Neural cell (in vitro differentiated cells): Measurements from ENCODE around the gene GALNT14.
"Not testable (repeated sequence)": the region's sequence is repeated elsewhere in the genome, so short reads cannot be mapped to it uniquely, and the experiment has no call there.

Experiments used
- EP300 ChIP-seq: fragments of 450-650 bp; conservative IDR thresholded peaks from 2 replicates; pipeline ENCODE4 v1.6.1; 2014; ENCODE audit warnings: antibody characterized with exemption, mild to moderate bottlenecking, moderate library complexity; ENCODE audit not compliant: poor library complexity, severe bottlenecking
- EZH2 ChIP-seq: fragments of 200-600, 300-800 bp; shearing (Covaris generic), sonication (generic); IDR thresholded peaks from 2 replicates; pipeline ENCODE4 v1.6.1; 2014; ENCODE audit warnings: antibody characterized with exemption, low read length, borderline replicate concordance, mild to moderate bottlenecking; ENCODE audit not compliant: insufficient read depth, poor library complexity, severe bottlenecking
- POLR2AphosphoS5 ChIP-seq: IDR thresholded peaks from 2 replicates; pipeline ENCODE4 v1.6.1; 2012
- RAD21 ChIP-seq: fragments of 450-650 bp; conservative IDR thresholded peaks from 2 replicates; pipeline ENCODE4 v1.6.1; 2014; ENCODE audit warnings: antibody characterized with exemption, mild to moderate bottlenecking, moderate library complexity
- TAF1 ChIP-seq: IDR thresholded peaks from 2 replicates; pipeline ENCODE4 v1.6.1; 2012; ENCODE audit warnings: low read depth
- TF ChIP-seq, protein P1 (sequence below): fragments of 450-650 bp; IDR thresholded peaks from 2 replicates; pipeline ENCODE4 v1.5.1; 2014; ENCODE audit warnings: antibody characterized with exemption, mild to moderate bottlenecking, moderate library complexity; ENCODE audit not compliant: poor library complexity, severe bottlenecking
- TF ChIP-seq, protein P2 (sequence below): IDR thresholded peaks from 2 replicates; pipeline ENCODE4 v1.6.1; 2012; ENCODE audit warnings: borderline replicate concordance

DNA sequence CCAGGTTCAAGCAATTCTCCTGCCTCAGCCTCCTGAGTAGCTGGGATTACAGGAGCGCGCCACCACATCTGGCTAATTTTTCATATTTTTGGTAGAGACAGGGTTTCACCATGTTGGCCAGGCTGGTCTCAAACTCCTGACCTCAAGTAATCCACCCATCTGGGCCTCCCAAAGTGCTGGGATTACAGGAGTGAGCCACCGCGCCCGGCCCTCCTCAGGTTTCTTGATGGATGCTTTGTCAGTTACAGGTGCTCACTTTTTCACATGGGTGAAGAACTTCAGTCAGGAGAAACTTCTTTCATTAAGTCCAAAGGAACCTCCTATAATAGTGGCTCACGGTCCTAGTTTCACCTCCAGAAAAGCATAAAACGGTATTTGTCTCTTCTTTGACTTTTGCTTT lies 45.7 kb upstream of the GALNT14 start:
- TF ChIP-seq, protein P1, sequence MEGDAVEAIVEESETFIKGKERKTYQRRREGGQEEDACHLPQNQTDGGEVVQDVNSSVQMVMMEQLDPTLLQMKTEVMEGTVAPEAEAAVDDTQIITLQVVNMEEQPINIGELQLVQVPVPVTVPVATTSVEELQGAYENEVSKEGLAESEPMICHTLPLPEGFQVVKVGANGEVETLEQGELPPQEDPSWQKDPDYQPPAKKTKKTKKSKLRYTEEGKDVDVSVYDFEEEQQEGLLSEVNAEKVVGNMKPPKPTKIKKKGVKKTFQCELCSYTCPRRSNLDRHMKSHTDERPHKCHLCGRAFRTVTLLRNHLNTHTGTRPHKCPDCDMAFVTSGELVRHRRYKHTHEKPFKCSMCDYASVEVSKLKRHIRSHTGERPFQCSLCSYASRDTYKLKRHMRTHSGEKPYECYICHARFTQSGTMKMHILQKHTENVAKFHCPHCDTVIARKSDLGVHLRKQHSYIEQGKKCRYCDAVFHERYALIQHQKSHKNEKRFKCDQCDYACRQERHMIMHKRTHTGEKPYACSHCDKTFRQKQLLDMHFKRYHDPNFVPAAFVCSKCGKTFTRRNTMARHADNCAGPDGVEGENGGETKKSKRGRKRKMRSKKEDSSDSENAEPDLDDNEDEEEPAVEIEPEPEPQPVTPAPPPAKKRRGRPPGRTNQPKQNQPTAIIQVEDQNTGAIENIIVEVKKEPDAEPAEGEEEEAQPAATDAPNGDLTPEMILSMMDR: not testable (repeated sequence)
- TF ChIP-seq RAD21, TAF1, POLR2AphosphoS5, EZH2, EP300: not testable (repeated sequence)
- TF ChIP-seq, protein P2, sequence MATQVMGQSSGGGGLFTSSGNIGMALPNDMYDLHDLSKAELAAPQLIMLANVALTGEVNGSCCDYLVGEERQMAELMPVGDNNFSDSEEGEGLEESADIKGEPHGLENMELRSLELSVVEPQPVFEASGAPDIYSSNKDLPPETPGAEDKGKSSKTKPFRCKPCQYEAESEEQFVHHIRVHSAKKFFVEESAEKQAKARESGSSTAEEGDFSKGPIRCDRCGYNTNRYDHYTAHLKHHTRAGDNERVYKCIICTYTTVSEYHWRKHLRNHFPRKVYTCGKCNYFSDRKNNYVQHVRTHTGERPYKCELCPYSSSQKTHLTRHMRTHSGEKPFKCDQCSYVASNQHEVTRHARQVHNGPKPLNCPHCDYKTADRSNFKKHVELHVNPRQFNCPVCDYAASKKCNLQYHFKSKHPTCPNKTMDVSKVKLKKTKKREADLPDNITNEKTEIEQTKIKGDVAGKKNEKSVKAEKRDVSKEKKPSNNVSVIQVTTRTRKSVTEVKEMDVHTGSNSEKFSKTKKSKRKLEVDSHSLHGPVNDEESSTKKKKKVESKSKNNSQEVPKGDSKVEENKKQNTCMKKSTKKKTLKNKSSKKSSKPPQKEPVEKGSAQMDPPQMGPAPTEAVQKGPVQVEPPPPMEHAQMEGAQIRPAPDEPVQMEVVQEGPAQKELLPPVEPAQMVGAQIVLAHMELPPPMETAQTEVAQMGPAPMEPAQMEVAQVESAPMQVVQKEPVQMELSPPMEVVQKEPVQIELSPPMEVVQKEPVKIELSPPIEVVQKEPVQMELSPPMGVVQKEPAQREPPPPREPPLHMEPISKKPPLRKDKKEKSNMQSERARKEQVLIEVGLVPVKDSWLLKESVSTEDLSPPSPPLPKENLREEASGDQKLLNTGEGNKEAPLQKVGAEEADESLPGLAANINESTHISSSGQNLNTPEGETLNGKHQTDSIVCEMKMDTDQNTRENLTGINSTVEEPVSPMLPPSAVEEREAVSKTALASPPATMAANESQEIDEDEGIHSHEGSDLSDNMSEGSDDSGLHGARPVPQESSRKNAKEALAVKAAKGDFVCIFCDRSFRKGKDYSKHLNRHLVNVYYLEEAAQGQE: not testable (repeated sequence)
